NCI-H345 treated with DMSO at 0.1 percent for 48 hours (cell line): ENCODE data around the gene CLTA.

Experiments used
- DNase-seq: peaks from one replicate; lab custom pipeline; 2025; ENCODE audit not compliant: unreplicated experiment; lab: John Stamatoyannopoulos, UW

Gene CLTA

GRCh38 chr9:36187414-36187813 lies 3.3 kb upstream of the CLTA start:
- DNase-seq: no peak

- DNase-seq: no peak
Observed at GRCh38 chr9:36188212-36188611, 2.5 kb upstream of the CLTA start.

GRCh38 chr9:36189976-36190375 lies 745 bp upstream of the CLTA start:
- no peak for DNase-seq

GRCh38 chr9:36191290-36191645 lies 547 bp downstream of the CLTA start:
- DNase-seq: no peak

GRCh38 chr9:36191686-36192085 lies 965 bp downstream of the CLTA start:
- DNase-seq: no peak

GRCh38 chr9:36192196-36192595 lies 1.5 kb downstream of the CLTA start:
- no peak for DNase-seq

- DNase-seq: no peak
Observed at GRCh38 chr9:36193023-36193422, 2.3 kb downstream of the CLTA start.

GRCh38 chr9:36194326-36195000 lies 3.7 kb downstream of the CLTA start:
- no peak for DNase-seq

- DNase-seq: no peak
Observed at GRCh38 chr9:36204906-36205547, 14.3 kb downstream of the CLTA start.

GRCh38 chr9:36207016-36207415 lies 16.3 kb downstream of the CLTA start:
- no peak for DNase-seq

- DNase-seq: no peak
Observed at GRCh38 chr9:36207546-36208012, 16.9 kb downstream of the CLTA start.

GRCh38 chr9:36208521-36209253 lies 18.0 kb downstream of the CLTA start:
- DNase-seq: no peak

GRCh38 chr9:36210722-36211121 lies 20.0 kb downstream of the CLTA start:
- no peak for DNase-seq

- no peak for DNase-seq
Observed at GRCh38 chr9:36211510-36211909, 20.8 kb downstream of the CLTA start.

GRCh38 chr9:36213387-36213786 lies 22.7 kb downstream of the CLTA start:
- DNase-seq: no peak

- DNase-seq: no peak
Observed at GRCh38 chr9:36213989-36214388, 23.3 kb downstream of the CLTA start.

- DNase-seq: no peak
Observed at GRCh38 chr9:36214571-36214970, 23.9 kb downstream of the CLTA start.

GRCh38 chr9:36217256-36217968 lies 26.7 kb downstream of the CLTA start:
- no peak for DNase-seq

- peak; percentile 26 for DNase-seq
Observed at GRCh38 chr9:36218011-36218410, 27.3 kb downstream of the CLTA start.

- no peak for DNase-seq
Observed at GRCh38 chr9:36218411-36218901, 27.7 kb downstream of the CLTA start.

- DNase-seq: no peak
Observed at GRCh38 chr9:36221667-36222066, 30.9 kb downstream of the CLTA start.
